Measurements from ENCODE around the gene RAB9B. TPM values are rescaled to one million over a fixed set of nuclear protein-coding genes. Genes with fewer than 3 reads are reported as not detected.

The RAB9B gene
- total and polyA plus RNA-seq, 7 donors: under 0.01 to 18.8 (median 9.2) TPM

GRCh38 chrX:103805860-103806259, 26.2 kb downstream of the RAB9B start:
- intact Hi-C loops (cut with DNase I): no loop called here
- H3K36me3 ChIP-seq: no peaks in the 10 kb centered on the region
- TF ChIP-seq POLR2A (IDR thresholded peaks at IDR 0.05): no peak
- TF ChIP-seq EP300 (IDR thresholded peaks at IDR 0.05): no peak
- no peak for TF ChIP-seq POLR2AphosphoS5 (IDR thresholded peaks at IDR 0.05)
- TF ChIP-seq, protein P1, sequence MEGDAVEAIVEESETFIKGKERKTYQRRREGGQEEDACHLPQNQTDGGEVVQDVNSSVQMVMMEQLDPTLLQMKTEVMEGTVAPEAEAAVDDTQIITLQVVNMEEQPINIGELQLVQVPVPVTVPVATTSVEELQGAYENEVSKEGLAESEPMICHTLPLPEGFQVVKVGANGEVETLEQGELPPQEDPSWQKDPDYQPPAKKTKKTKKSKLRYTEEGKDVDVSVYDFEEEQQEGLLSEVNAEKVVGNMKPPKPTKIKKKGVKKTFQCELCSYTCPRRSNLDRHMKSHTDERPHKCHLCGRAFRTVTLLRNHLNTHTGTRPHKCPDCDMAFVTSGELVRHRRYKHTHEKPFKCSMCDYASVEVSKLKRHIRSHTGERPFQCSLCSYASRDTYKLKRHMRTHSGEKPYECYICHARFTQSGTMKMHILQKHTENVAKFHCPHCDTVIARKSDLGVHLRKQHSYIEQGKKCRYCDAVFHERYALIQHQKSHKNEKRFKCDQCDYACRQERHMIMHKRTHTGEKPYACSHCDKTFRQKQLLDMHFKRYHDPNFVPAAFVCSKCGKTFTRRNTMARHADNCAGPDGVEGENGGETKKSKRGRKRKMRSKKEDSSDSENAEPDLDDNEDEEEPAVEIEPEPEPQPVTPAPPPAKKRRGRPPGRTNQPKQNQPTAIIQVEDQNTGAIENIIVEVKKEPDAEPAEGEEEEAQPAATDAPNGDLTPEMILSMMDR (IDR thresholded peaks at IDR 0.05): no peak
- no peak overlapping the region for H3K27ac ChIP-seq
- H3K27me3 ChIP-seq: no peaks in the 10 kb centered on the region
- DNase-seq: no peak
- no peak overlapping the region for H3K4me3 ChIP-seq
- H3K9me3 ChIP-seq: no peaks in the 10 kb centered on the region
- no peaks in the 10 kb centered on the region for H3K4me1 ChIP-seq

DNA sequence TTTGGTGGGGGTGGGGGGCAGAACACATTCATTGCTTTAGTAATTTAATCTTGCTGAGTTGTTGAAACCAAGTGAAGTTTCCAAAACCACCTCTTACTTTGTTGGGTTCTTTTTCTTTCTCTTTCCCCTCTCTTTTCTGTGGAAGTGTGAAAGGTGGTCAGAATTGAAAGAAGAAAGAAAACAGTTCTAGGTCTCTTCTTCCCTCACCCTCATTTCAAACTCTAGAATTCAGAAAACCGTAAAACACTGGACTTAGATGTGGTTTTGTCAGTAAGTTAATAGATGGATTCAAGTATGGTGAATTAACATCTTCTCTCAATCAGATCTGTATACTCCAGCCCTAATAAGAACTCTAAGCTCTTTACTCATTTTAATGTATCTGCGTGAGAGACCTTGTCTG, 31.7 kb downstream of the RAB9B start:
- no peak overlapping the region for H3K4me3 ChIP-seq
- intact Hi-C loops (cut with DNase I): no loop called here
- H3K4me1 ChIP-seq: no peaks in the 10 kb centered on the region
- TF ChIP-seq EP300 (IDR thresholded peaks at IDR 0.05): no peak
- TF ChIP-seq, protein P1 (IDR thresholded peaks at IDR 0.05): no peak
- no peak for TF ChIP-seq POLR2AphosphoS5 (IDR thresholded peaks at IDR 0.05)
- TF ChIP-seq POLR2A (IDR thresholded peaks at IDR 0.05): no peak
- no peaks in the 10 kb centered on the region for H3K27me3 ChIP-seq
- 78 to 85% methylated on average over 2 of the region's 2 CpGs for WGBS, 2 donors
- no peaks in the 10 kb centered on the region for H3K36me3 ChIP-seq
- H3K9me3 ChIP-seq: no peaks in the 10 kb centered on the region
- DNase-seq: no peak
- no peak overlapping the region for H3K27ac ChIP-seq

DNA sequence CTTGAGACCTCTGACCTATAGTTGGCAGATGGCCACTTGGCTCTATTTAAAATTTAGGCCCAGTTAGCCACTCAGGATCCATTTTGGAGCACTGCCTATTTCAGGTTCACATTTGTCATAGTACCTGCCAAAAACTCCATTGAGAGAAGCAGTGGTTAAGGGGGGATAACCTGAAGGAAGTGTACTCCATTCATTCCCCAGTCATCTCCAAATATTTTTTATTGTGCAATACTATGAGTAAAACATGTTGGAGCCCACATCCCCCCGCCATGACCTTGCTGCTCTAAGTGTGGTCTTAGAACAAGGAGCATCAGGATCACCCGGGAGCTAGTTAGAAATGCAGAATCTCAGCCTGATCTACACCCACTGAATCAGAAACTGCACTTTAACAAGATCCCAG, 34.4 kb downstream of the RAB9B start:
- Histone ChIP-seq H3K9me3 (no peaks in the 10 kb centered on the region), H3K4me3 (no peak overlapping the region), H3K36me3 (no peaks in the 10 kb centered on the region), H3K27me3 (no peaks in the 10 kb centered on the region), H3K27ac (no peak overlapping the region), H3K4me1 (no peaks in the 10 kb centered on the region)
- no peak for DNase-seq
- WGBS, 2 donors: 86 to 93% methylated on average over 2 of the region's 2 CpGs
- no peak for TF ChIP-seq POLR2AphosphoS5 (IDR thresholded peaks at IDR 0.05)
- no peak for TF ChIP-seq POLR2A (IDR thresholded peaks at IDR 0.05)
- TF ChIP-seq EP300 (IDR thresholded peaks at IDR 0.05): no peak
- TF ChIP-seq, protein P1 (IDR thresholded peaks at IDR 0.05): no peak
- intact Hi-C loops (cut with DNase I): no loop called here

DNA sequence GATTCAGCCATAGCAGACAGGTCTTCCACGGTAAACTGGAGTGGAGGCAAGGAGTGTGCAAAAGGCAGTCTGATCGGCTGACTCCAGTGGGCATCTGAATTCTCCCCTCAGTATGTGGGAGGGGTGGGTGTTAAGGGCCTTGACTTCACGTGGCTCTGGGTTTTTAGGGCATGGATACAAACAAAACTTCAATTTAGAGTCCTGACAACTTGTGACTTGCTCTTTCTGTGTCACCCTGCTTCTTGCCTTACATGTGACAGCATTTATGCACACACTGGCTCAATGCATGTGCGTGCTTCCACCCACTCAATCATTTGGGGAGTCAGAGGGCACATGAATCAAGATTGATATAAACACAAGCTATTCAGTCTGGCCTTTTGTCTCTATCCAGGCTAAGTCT, 37.9 kb downstream of the RAB9B start:
- H3K4me3 ChIP-seq: no peak overlapping the region
- TF ChIP-seq, protein P1 (IDR thresholded peaks at IDR 0.05): no peak
- TF ChIP-seq POLR2A (IDR thresholded peaks at IDR 0.05): no peak
- TF ChIP-seq EP300 (IDR thresholded peaks at IDR 0.05): no peak
- no peak for TF ChIP-seq POLR2AphosphoS5 (IDR thresholded peaks at IDR 0.05)
- no peaks in the 10 kb centered on the region for H3K27me3 ChIP-seq
- H3K4me1 ChIP-seq: no peaks in the 10 kb centered on the region
- H3K36me3 ChIP-seq: no peaks in the 10 kb centered on the region
- no peaks in the 10 kb centered on the region for H3K9me3 ChIP-seq
- intact Hi-C loops (cut with DNase I): no loop called here
- DNase-seq: no peak
- no peak overlapping the region for H3K27ac ChIP-seq
- 76 to 80% methylated on average over 4 of the region's 4 CpGs for WGBS, 2 donors

- Histone ChIP-seq H3K36me3 (no peaks in the 10 kb centered on the region), H3K4me3 (no peak overlapping the region), H3K4me1 (no peaks in the 10 kb centered on the region), H3K9me3 (no peaks in the 10 kb centered on the region), H3K27ac (no peak overlapping the region), H3K27me3 (no peaks in the 10 kb centered on the region)
- intact Hi-C loops (cut with DNase I): no loop called here
- 60 to 71% methylated on average over 2 of the region's 2 CpGs for WGBS, 2 donors
- DNase-seq: no peak
- TF ChIP-seq POLR2A (IDR thresholded peaks at IDR 0.05) (no peak), EP300 (IDR thresholded peaks at IDR 0.05) (no peak), POLR2AphosphoS5 (IDR thresholded peaks at IDR 0.05) (no peak)
- TF ChIP-seq, protein P1 (IDR thresholded peaks at IDR 0.05): no peak
Observed at GRCh38 chrX:103793545-103793940, 38.5 kb downstream of the RAB9B start.

Data from sigmoid colon (tissue), 7 donors.